Esophagus muscularis mucosa (tissue), 4 donors: ENCODE measurements around the gene ART4.

Experiments
- EP300 ChIP-seq: sonication (generic); formaldehyde crosslinking; IDR thresholded peaks from one replicate; pipeline ENCODE4 v1.6.1; 2017; ENCODE audit warnings: antibody characterized with exemption
- POLR2A ChIP-seq: fragments of 450-650 bp; IDR thresholded peaks from one replicate; pipeline ENCODE4 v1.6.1; 2017; ENCODE audit warnings: antibody characterized with exemption, moderate library complexity, mild to moderate bottlenecking, low read depth
- TF ChIP-seq, protein P1 (sequence below), 3 experiments: fragments of 200-600 bp in 2 of 3; fragments of 450-650 bp in 1 of 3; sonication (generic) in 2 of 3; IDR thresholded peaks; one replicate each; pipeline ENCODE4 v1.5.1; 2017 to 2019; ENCODE audit warnings: antibody characterized with exemption in 3 of 3, mild to moderate bottlenecking in 2 of 3, moderate library complexity in 1 of 3

DNA sequence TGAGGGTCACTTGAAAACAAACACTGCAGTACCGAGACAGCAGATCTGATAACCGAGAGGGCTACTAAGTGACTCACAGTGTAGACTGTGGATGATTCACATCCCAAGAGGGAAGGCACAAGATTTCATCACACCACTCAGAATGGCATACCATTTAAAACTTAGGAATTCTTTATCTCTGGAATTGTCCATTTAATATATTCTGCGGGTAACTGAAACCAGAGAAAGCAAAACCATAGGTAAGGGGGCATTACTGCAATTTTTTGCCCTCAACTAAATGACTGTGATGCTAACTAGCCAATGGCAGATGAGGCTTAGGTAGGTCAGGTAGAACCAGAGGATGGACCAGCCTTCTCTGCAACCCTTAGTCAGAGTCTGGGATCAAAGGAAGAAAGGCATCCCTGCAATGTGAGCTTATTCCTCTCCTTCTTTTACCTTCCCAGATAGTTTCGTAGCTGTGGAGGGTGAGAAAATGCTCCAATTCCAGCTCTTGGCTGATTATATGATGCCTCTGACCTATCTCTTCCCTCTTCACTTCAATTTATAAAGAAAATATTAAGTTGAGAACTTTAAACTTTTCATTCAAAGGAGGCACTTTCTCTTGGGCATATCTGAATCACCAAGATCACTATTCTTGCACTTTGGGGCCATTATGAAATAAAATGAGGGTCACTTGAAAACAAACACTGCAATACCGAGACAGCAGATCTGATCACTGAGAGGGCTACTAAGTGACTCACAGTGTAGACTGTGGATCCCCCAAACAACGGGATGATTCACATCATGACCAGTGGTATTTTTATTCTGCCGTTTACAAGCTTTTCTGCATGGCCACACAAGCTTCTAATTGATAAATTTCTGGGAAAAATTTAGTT is 6.8 kb downstream of the ART4 start:
- TF ChIP-seq, protein P1, sequence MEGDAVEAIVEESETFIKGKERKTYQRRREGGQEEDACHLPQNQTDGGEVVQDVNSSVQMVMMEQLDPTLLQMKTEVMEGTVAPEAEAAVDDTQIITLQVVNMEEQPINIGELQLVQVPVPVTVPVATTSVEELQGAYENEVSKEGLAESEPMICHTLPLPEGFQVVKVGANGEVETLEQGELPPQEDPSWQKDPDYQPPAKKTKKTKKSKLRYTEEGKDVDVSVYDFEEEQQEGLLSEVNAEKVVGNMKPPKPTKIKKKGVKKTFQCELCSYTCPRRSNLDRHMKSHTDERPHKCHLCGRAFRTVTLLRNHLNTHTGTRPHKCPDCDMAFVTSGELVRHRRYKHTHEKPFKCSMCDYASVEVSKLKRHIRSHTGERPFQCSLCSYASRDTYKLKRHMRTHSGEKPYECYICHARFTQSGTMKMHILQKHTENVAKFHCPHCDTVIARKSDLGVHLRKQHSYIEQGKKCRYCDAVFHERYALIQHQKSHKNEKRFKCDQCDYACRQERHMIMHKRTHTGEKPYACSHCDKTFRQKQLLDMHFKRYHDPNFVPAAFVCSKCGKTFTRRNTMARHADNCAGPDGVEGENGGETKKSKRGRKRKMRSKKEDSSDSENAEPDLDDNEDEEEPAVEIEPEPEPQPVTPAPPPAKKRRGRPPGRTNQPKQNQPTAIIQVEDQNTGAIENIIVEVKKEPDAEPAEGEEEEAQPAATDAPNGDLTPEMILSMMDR (IDR thresholded peaks at IDR 0.05), result no peak
- TF ChIP-seq POLR2A (no peak), EP300 (no peak)
